ENCODE data around the gene C5.

The C5 gene

DNA sequence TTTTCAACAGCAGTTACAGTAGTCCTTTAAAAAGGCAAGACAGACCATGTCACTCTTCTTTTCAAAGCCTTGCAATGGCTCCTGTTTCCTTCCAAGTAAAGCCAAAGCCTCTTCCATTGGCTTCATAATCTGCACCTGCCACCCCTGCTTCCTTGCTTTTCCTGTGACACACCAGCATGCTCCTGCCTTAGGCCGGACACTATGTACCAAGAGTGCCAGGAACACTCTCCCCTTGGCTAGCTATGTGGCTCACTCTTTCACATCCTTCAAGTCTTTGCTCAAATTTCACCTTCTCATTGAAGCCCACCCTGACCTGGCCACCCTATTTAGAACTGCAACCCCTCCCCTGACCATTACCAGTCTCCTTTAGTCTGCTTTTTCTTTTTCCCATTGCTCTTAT is 101.3 kb downstream of the C5 start:
- Histone ChIP-seq H4K20me1 (ENCODE audit: insufficient read depth, low read length) (no peaks in the 10 kb centered on the region), H2AFZ (ENCODE audit: low read length) (no peak overlapping the region)
- TF ChIP-seq, protein P1, sequence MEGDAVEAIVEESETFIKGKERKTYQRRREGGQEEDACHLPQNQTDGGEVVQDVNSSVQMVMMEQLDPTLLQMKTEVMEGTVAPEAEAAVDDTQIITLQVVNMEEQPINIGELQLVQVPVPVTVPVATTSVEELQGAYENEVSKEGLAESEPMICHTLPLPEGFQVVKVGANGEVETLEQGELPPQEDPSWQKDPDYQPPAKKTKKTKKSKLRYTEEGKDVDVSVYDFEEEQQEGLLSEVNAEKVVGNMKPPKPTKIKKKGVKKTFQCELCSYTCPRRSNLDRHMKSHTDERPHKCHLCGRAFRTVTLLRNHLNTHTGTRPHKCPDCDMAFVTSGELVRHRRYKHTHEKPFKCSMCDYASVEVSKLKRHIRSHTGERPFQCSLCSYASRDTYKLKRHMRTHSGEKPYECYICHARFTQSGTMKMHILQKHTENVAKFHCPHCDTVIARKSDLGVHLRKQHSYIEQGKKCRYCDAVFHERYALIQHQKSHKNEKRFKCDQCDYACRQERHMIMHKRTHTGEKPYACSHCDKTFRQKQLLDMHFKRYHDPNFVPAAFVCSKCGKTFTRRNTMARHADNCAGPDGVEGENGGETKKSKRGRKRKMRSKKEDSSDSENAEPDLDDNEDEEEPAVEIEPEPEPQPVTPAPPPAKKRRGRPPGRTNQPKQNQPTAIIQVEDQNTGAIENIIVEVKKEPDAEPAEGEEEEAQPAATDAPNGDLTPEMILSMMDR (IDR thresholded peaks at IDR 0.05; ENCODE audit: low read length), result no peak
- TF ChIP-seq EZH2 (IDR thresholded peaks at IDR 0.05; ENCODE audit: borderline replicate concordance, low read length), result no peak

DNA sequence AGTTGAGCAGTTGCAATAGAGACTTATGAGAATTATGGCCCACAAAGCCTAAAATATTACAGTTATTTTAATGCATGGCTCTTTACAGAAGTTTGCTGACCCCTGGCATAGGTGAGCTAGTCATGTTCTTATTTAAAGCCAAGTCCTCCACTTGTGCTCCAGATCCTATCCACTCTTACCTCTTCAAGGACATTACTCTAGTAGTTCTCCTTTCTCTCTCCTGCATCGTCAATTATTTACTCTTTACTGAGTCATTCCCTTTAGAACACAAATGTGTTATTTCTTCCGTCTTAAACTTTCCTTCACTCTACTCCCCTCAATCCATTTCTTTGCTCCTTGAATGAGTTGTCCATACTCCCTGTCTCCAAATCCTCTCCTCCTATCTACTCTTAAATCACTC is 102.9 kb downstream of the C5 start:
- no peak overlapping the region for H3K4me3 ChIP-seq (ENCODE audit: low read depth, low read length, poor library complexity, severe bottlenecking)
- no peaks in the 10 kb centered on the region for H3K79me2 ChIP-seq (ENCODE audit: insufficient read depth, low read length)
- no peaks in the 10 kb centered on the region for H3K9me3 ChIP-seq (ENCODE audit: low read length)
- no peak for TF ChIP-seq EZH2 (IDR thresholded peaks at IDR 0.05; ENCODE audit: borderline replicate concordance, low read length)
- TF ChIP-seq, protein P1 (IDR thresholded peaks at IDR 0.05; ENCODE audit: low read length), result no peak
- no peak overlapping the region for H3K9ac ChIP-seq (ENCODE audit: low read length)
- H4K20me1 ChIP-seq (ENCODE audit: insufficient read depth, low read length), result no peaks in the 10 kb centered on the region
- no peak overlapping the region for H2AFZ ChIP-seq (ENCODE audit: low read length)
- no peaks in the 10 kb centered on the region for H3K27me3 ChIP-seq (ENCODE audit: insufficient read depth, low read length)
- H3K4me2 ChIP-seq (ENCODE audit: low read length), result no peak overlapping the region
- H3K27ac ChIP-seq (ENCODE audit: low read depth, low read length, poor library complexity, severe bottlenecking), result no peak overlapping the region
- H3K36me3 ChIP-seq (ENCODE audit: insufficient read depth, low read length), result no peaks in the 10 kb centered on the region; the same call in 1 of the 2 replicates
- H3F3A ChIP-seq (ENCODE audit: insufficient read depth, low read length), result no peaks in the 10 kb centered on the region
- peaks cover 14% of the 10 kb centered on the region for H3K4me1 ChIP-seq (ENCODE audit: insufficient read depth, low read length, severe bottlenecking)
- no peaks in the 10 kb centered on the region for H3K9me2 ChIP-seq (ENCODE audit: low read depth, low read length)

More for the DNA sequence above, 101.3 kb downstream of the C5 start:
- Histone ChIP-seq H3K4me3 (ENCODE audit: low read depth, low read length, poor library complexity, severe bottlenecking) (no peak overlapping the region), H3K9me3 (ENCODE audit: low read length) (no peaks in the 10 kb centered on the region), H3K79me2 (ENCODE audit: insufficient read depth, low read length) (no peaks in the 10 kb centered on the region), H3K4me1 (ENCODE audit: insufficient read depth, low read length, severe bottlenecking) (peaks cover 14% of the 10 kb centered on the region), H3K27me3 (ENCODE audit: insufficient read depth, low read length) (no peaks in the 10 kb centered on the region), H3K9ac (ENCODE audit: low read length) (no peak overlapping the region), H3K4me2 (ENCODE audit: low read length) (no peak overlapping the region), H3K36me3 (ENCODE audit: insufficient read depth, low read length) (no peaks in the 10 kb centered on the region; the same call in 1 of the 2 replicates), H3F3A (ENCODE audit: insufficient read depth, low read length) (no peaks in the 10 kb centered on the region), H3K9me2 (ENCODE audit: low read depth, low read length) (no peaks in the 10 kb centered on the region), H3K27ac (ENCODE audit: low read depth, low read length, poor library complexity, severe bottlenecking) (no peak overlapping the region)

DNA sequence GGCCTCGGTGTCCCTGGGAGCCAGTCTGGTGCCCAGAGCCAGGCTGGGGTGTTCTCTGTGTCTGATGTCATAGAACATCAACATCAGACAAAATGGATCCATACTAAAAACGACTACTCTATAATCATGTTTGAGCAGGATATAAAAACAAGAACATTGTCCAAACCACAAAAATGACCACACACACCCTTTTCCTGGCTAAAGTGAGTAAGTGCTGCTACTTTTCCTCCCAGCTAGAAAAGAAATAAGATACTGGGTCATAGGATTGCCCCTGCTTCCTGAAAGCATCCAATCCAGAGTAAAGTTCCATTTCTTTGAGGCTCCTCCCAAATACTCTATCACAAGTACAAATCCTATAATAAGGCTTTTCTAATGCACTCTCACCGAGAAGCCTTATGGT is 103.8 kb downstream of the C5 start:
- no peak overlapping the region for H3K27ac ChIP-seq (ENCODE audit: low read depth, low read length, poor library complexity, severe bottlenecking)
- H3K4me3 ChIP-seq (ENCODE audit: low read depth, low read length, poor library complexity, severe bottlenecking), result no peak overlapping the region
- H3K4me2 ChIP-seq (ENCODE audit: low read length), result no peak overlapping the region
- no peaks in the 10 kb centered on the region for H3K79me2 ChIP-seq (ENCODE audit: insufficient read depth, low read length)
- H4K20me1 ChIP-seq (ENCODE audit: insufficient read depth, low read length), result no peaks in the 10 kb centered on the region
- TF ChIP-seq, protein P1 (IDR thresholded peaks at IDR 0.05; ENCODE audit: low read length), result no peak
- no peak for TF ChIP-seq EZH2 (IDR thresholded peaks at IDR 0.05; ENCODE audit: borderline replicate concordance, low read length)
- H3K27me3 ChIP-seq (ENCODE audit: insufficient read depth, low read length), result no peaks in the 10 kb centered on the region
- no peak overlapping the region for H3K9ac ChIP-seq (ENCODE audit: low read length)
- H3K4me1 ChIP-seq (ENCODE audit: insufficient read depth, low read length, severe bottlenecking), result peaks cover 14% of the 10 kb centered on the region
- no peaks in the 10 kb centered on the region for H3K9me3 ChIP-seq (ENCODE audit: low read length)
- H2AFZ ChIP-seq (ENCODE audit: low read length), result no peak overlapping the region
- no peaks in the 10 kb centered on the region; the same call in 1 of the 2 replicates for H3K36me3 ChIP-seq (ENCODE audit: insufficient read depth, low read length)
- no peaks in the 10 kb centered on the region for H3F3A ChIP-seq (ENCODE audit: insufficient read depth, low read length)
- H3K9me2 ChIP-seq (ENCODE audit: low read depth, low read length), result no peaks in the 10 kb centered on the region

All from OCI-LY1 (cell line).